Transverse colon (tissue), 4 donors: ENCODE data around the gene USP38. TPM values are rescaled to one million over a fixed set of nuclear protein-coding genes. Genes with fewer than 3 reads are reported as not detected.

ENCODE experiments used
- DNase-seq: peaks from one replicate; pipeline ENCODE4 v3.0.0-alpha.2; 2019
- H3K27ac ChIP-seq, 4 donors: fragments of 200-600 bp; sonication (generic); 2 replicates each; pipeline ENCODE4 v1.5.1; 2016 to 2018; ENCODE audit warnings: inconsistent platforms in 4 of 4
- H3K27me3 ChIP-seq: fragments of 200-600 bp; sonication (generic); 2 replicates; pipeline ENCODE4 v1.5.1; 2017; ENCODE audit warnings: inconsistent platforms
- H3K36me3 ChIP-seq, 4 donors: fragments of 200-600 bp; sonication (generic); 2 replicates each; pipeline ENCODE4 v1.5.1; 2017 to 2019; ENCODE audit warnings: inconsistent platforms in 4 of 4
- H3K4me1 ChIP-seq, 4 donors: fragments of 200-600 bp; sonication (generic); 2 replicates each; pipeline ENCODE4 v1.5.1; 2017 to 2020; ENCODE audit warnings: inconsistent platforms in 4 of 4
- H3K4me3 ChIP-seq, 4 donors: fragments of 200-600 bp; sonication (generic); 1 replicate in 1 of 4; 2 replicates in 3 of 4; pipeline versions ENCODE4 v1.5.1 to v1.6.1; 2017 to 2019; ENCODE audit warnings: inconsistent platforms in 4 of 4
- H3K9me3 ChIP-seq, 2 donors: fragments of 200-600 bp; sonication (generic); 2 replicates each; pipeline ENCODE4 v1.5.1; 2017 to 2019; ENCODE audit warnings: inconsistent platforms in 2 of 2
- CTCF ChIP-seq, 5 experiments: fragments of 200-600 bp in 3 of 5; fragments of 450-650 bp in 2 of 5; sonication (generic) in 3 of 5; IDR thresholded peaks; 1 replicate in 2 of 5; 2 replicates in 3 of 5; pipeline ENCODE4 v1.5.1; 2016 to 2017; ENCODE audit warnings: antibody characterized with exemption in 5 of 5, inconsistent platforms in 3 of 5, mild to moderate bottlenecking in 2 of 5, moderate library complexity in 1 of 5
- EP300 ChIP-seq: sonication (generic); formaldehyde crosslinking; IDR thresholded peaks from one replicate; pipeline ENCODE4 v1.6.1; 2017; ENCODE audit warnings: antibody characterized with exemption, low read depth
- POLR2A ChIP-seq: fragments of 450-650 bp; IDR thresholded peaks from one replicate; pipeline ENCODE4 v1.6.1; 2016; ENCODE audit warnings: antibody characterized with exemption, mild to moderate bottlenecking, moderate library complexity
- POLR2AphosphoS5 ChIP-seq, 3 donors: sonication (generic); formaldehyde crosslinking; IDR thresholded peaks; one replicate each; pipeline ENCODE4 v1.6.1; 2016; ENCODE audit warnings: antibody characterized with exemption in 3 of 3
- WGBS, 2 donors: methylation state at CpG; one replicate each; pipeline ENCODE4 v1.1.5; 2018; ENCODE audit warnings: low coverage in 1 of 2; 5-methylcytosine and 5-hydroxymethylcytosine counted together
- in situ Hi-C, 4 donors: fragments of 200-750 bp; cut with MboI; loops; one replicate each; pipeline versions ENCODE4 v1.15.0 to v1.15.1; 2017; ENCODE audit warnings: low sequenced_read_pairs in 3 of 4, low pct_ligation_motif_present in 1 of 4, low pct_unique_long_range_greater_than_20kb in 1 of 4
- intact Hi-C: fragments of 100-400 bp; cut with DNase I; formaldehyde crosslinking; loops from one replicate; pipeline ENCODE4 v1.15.1; 2023; ENCODE audit warnings: low total_unique reads
- total RNA-seq, 4 donors: library from RNA; depleted of rRNA; stranded (reverse); fragments of >200 nt; gene quantifications; one replicate each; pipeline ENCODE4 v1.1.0, GENCODE V29; 2016

The USP38 gene
- total RNA-seq, 4 donors from 2014 or later, result 25.9 to 47.8 (median 41.4) TPM

GRCh38 chr4:143254491-143255226 lies 69.9 kb downstream of the USP38 start:
- 84 to 88% methylated on average over 2 to 5 of the region's 5 CpGs for WGBS, 2 donors
- in situ Hi-C loops (no loop called here), intact Hi-C loops (no loop called here)
- Histone ChIP-seq H3K9me3 (no peaks in the 10 kb centered on the region), H3K27me3 (no peaks in the 10 kb centered on the region), H3K4me1 (peaks cover 0 to 13% (median 10%) of the 10 kb centered on the region in 4 donors), H3K4me3 (no peak overlapping the region), H3K36me3 (no peaks in the 10 kb centered on the region), H3K27ac (no peak overlapping the region)
- no peak for DNase-seq
- no peak for TF ChIP-seq EP300
- TF ChIP-seq CTCF (IDR thresholded peaks at IDR 0.05), result no peak
- TF ChIP-seq POLR2A, result no peak

GRCh38 chr4:143256456-143256855 lies 71.7 kb downstream of the USP38 start:
- Histone ChIP-seq H3K4me3 (no peak overlapping the region), H3K9me3 (no peaks in the 10 kb centered on the region), H3K27ac (no peak overlapping the region), H3K4me1 (peaks cover 0 to 3% (median under 1%) of the 10 kb centered on the region in 4 donors), H3K27me3 (no peaks in the 10 kb centered on the region), H3K36me3 (no peaks in the 10 kb centered on the region)
- DNase-seq, result no peak
- TF ChIP-seq EP300 (no peak), POLR2AphosphoS5 (IDR thresholded peaks at IDR 0.05) (no peak), POLR2A (no peak), CTCF (IDR thresholded peaks at IDR 0.05) (no peak)
- in situ Hi-C loops (no loop called here), intact Hi-C loops (no loop called here)
- WGBS, 2 donors, result 69 to 73% methylated on average over 2 of the region's 2 CpGs

- Histone ChIP-seq H3K36me3 (no peaks in the 10 kb centered on the region), H3K4me1 (no peaks in the 10 kb centered on the region), H3K9me3 (no peaks in the 10 kb centered on the region), H3K27ac (no peak overlapping the region), H3K27me3 (no peaks in the 10 kb centered on the region), H3K4me3 (no peak overlapping the region)
- no peak for DNase-seq
- in situ Hi-C loops (no loop called here), intact Hi-C loops (no loop called here)
- TF ChIP-seq POLR2AphosphoS5 (IDR thresholded peaks at IDR 0.05) (no peak), EP300 (no peak), CTCF (IDR thresholded peaks at IDR 0.05) (no peak), POLR2A (no peak)
Observed at GRCh38 chr4:143257356-143257755, 72.6 kb downstream of the USP38 start.

- no peak for TF ChIP-seq POLR2AphosphoS5 (IDR thresholded peaks at IDR 0.05)
- no peak for TF ChIP-seq POLR2A
- no peak for TF ChIP-seq EP300
- TF ChIP-seq CTCF (IDR thresholded peaks at IDR 0.05), result no peak
- WGBS, 2 donors, result 86 to 95% methylated on average over 3 of the region's 3 CpGs
- Histone ChIP-seq H3K27me3 (no peaks in the 10 kb centered on the region), H3K4me1 (no peaks in the 10 kb centered on the region), H3K27ac (no peak overlapping the region), H3K36me3 (no peaks in the 10 kb centered on the region), H3K4me3 (no peak overlapping the region), H3K9me3 (no peaks in the 10 kb centered on the region)
- in situ Hi-C loops (no loop called here), intact Hi-C loops (no loop called here)
- DNase-seq, result no peak
Observed at GRCh38 chr4:143260750-143261149, 76.0 kb downstream of the USP38 start.
